ENCODE results near the gene ZC3H18.

DNA sequence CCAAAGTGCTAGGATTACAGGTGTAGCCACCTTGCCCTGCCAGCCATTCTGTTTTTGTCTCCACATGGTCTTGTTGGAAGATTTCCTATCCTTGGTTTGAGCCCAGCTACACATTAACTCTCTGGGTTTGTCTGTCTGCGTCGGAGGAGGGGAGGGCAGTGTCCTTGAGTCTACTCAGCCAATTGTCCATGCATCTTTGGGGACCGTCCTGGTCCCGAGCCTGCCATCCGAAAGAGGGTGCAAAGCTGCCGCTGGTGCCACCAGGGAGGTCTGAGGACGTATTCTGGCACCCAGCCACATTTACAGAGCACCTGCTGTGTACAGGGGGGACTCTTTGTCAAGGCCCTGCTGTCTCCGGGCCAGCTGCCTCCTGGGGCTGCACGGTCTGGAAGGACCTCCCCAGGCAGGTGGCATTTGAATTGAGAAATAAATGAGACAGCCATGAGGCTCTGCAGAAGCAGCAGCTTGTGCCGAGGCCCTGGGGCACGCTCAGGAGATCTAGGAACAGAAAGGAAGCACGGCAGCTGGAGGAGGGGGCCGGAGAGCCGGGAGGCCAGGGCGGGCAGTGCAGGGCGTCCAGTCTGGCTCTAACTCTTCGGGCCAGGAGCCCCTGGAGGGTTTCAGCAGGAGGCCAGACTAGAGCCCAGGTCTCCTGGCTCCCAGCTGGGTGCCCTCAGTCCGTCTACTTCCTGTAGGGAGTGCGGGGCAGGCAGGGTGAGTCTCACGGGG is 79.2 kb downstream of the ZC3H18 start:
- TF ChIP-seq EZH2 (IDR thresholded peaks at IDR 0.05) = no peak
- TF ChIP-seq POLR2AphosphoS5 (IDR thresholded peaks at IDR 0.05; ENCODE audit: borderline replicate concordance, low read depth, low read length) = no peak
- no peak for TF ChIP-seq FOXP2 (optimal IDR thresholded peaks at IDR 0.05; ENCODE audit: control extremely low read depth, extremely low read length, insufficient read depth)
